HEK293 (cell line): ENCODE data around the gene ZSWIM1.

Experiments
- CTCF ChIA-PET: fragments of 350-600 bp; formaldehyde crosslinking; extraction: SDS; loops from one replicate; lab custom pipeline; 2021; ENCODE audit warnings: antibody characterized with exemption; lab: Yijun Ruan, JAX
- POLR2A ChIA-PET: fragments of 300-600 bp; formaldehyde crosslinking; extraction: SDS; loops from one replicate; lab custom pipeline; 2020; ENCODE audit warnings: antibody characterized with exemption, inconsistent platforms; lab: Yijun Ruan, JAX
- H3K27ac ChIP-seq: fragments of 200-500 bp; sonication (Bioruptor generic); 2 replicates; pipeline ENCODE4 v1.5.1; 2014; ENCODE audit warnings: low read depth, low read length, control low read depth, inconsistent platforms; ENCODE audit errors: extremely low read depth
- H3K36me3 ChIP-seq, 2 experiments: fragments of 200-500 bp in 1 of 2; sonication (Bioruptor generic) in 1 of 2; 1 replicate in 1 of 2; 2 replicates in 1 of 2; pipeline ENCODE4 v1.5.1; 2014 to 2017; ENCODE audit warnings: inconsistent platforms in 2 of 2, low read length in 2 of 2; ENCODE audit not compliant: control insufficient read depth in 2 of 2, insufficient read depth in 1 of 2
- H3K4me1 ChIP-seq: fragments of 200-500 bp; sonication (Bioruptor generic); 2 replicates; pipeline ENCODE4 v1.5.1; 2014; ENCODE audit warnings: mild to moderate bottlenecking, low read length, inconsistent platforms; ENCODE audit not compliant: control insufficient read depth, insufficient read depth
- H3K4me3 ChIP-seq: 2 replicates; pipeline ENCODE4 v1.5.1; 2011; ENCODE audit warnings: low read depth, mild to moderate bottlenecking, control low read depth, low read length, moderate library complexity
- H3K9me3 ChIP-seq: fragments of 200-500 bp; sonication (Bioruptor generic); 2 replicates; pipeline ENCODE4 v1.5.1; 2014; ENCODE audit warnings: low read depth, low read length, inconsistent platforms; ENCODE audit not compliant: control insufficient read depth, insufficient read depth
- GLIS1 ChIP-seq: fragments of 450-650 bp; formaldehyde crosslinking; IDR thresholded peaks from 2 replicates; pipeline ENCODE4 v1.5.1; 2016; ENCODE audit warnings: missing biosample characterization, missing genetic modification characterization
- SETDB1 ChIP-seq: IDR thresholded peaks from one replicate; pipeline ENCODE4 v1.6.1; 2017; ENCODE audit warnings: mild to moderate bottlenecking, low read length, moderate library complexity, mixed read lengths; ENCODE audit not compliant: insufficient read length
- SP2 ChIP-seq: fragments of 450-650 bp; formaldehyde crosslinking; IDR thresholded peaks from 2 replicates; pipeline ENCODE4 v1.5.1; 2016; ENCODE audit warnings: missing biosample characterization, missing genetic modification characterization
- ZBTB20 ChIP-seq: fragments of 450-650 bp; formaldehyde crosslinking; IDR thresholded peaks from 2 replicates; pipeline ENCODE4 v1.5.1; 2016; ENCODE audit warnings: missing biosample characterization, missing genetic modification characterization
- ZNF202 ChIP-seq: fragments of 450-650 bp; formaldehyde crosslinking; IDR thresholded peaks from 2 replicates; pipeline ENCODE4 v1.5.1; 2016; ENCODE audit warnings: missing biosample characterization, missing genetic modification characterization, borderline replicate concordance
- ZNF24 ChIP-seq: fragments of 450-650 bp; formaldehyde crosslinking; IDR thresholded peaks from 2 replicates; pipeline ENCODE4 v1.5.1; 2016; ENCODE audit warnings: missing biosample characterization, missing genetic modification characterization
- ZNF391 ChIP-seq: fragments of 450-650 bp; formaldehyde crosslinking; IDR thresholded peaks from 2 replicates; pipeline ENCODE4 v1.5.1; 2016; ENCODE audit warnings: low read depth, missing biosample characterization, missing genetic modification characterization, borderline replicate concordance
- ZNF510 ChIP-seq: fragments of 450-650 bp; formaldehyde crosslinking; IDR thresholded peaks from 2 replicates; pipeline ENCODE4 v1.5.1; 2018; ENCODE audit warnings: mild to moderate bottlenecking, missing genetic modification characterization, missing biosample characterization; ENCODE audit not compliant: insufficient replicate concordance
- ZNF560 ChIP-seq: fragments of 450-650 bp; formaldehyde crosslinking; IDR thresholded peaks from 2 replicates; pipeline ENCODE4 v1.5.1; 2017; ENCODE audit warnings: missing biosample characterization, missing genetic modification characterization, borderline replicate concordance
- ZNF76 ChIP-seq: fragments of 450-650 bp; formaldehyde crosslinking; IDR thresholded peaks from 2 replicates; pipeline ENCODE4; 2016; ENCODE audit warnings: low read depth, missing biosample characterization, missing genetic modification characterization, borderline replicate concordance
- ZNF785 ChIP-seq: fragments of 450-650 bp; formaldehyde crosslinking; IDR thresholded peaks from 2 replicates; pipeline ENCODE4 v1.5.1; 2016; ENCODE audit warnings: missing biosample characterization, missing genetic modification characterization
- TF ChIP-seq, protein P1 (sequence below): fragments of 450-650 bp; formaldehyde crosslinking; IDR thresholded peaks from 2 replicates; pipeline ENCODE4 v1.5.1; 2016; ENCODE audit warnings: missing biosample characterization, missing genetic modification characterization
- TF ChIP-seq, protein P2 (sequence below): fragments of 450-650 bp; formaldehyde crosslinking; conservative IDR thresholded peaks from 2 replicates; pipeline ENCODE4 v1.5.1; 2016; ENCODE audit warnings: low read depth, missing biosample characterization, missing genetic modification characterization
- TF ChIP-seq, protein P3 (sequence below): fragments of 450-650 bp; formaldehyde crosslinking; IDR thresholded peaks from 2 replicates; pipeline ENCODE4 v1.5.1; 2016; ENCODE audit warnings: missing biosample characterization, missing genetic modification characterization
- TF ChIP-seq, protein P4 (sequence below): fragments of 450-650 bp; formaldehyde crosslinking; IDR thresholded peaks from 2 replicates; pipeline ENCODE4 v1.5.1; 2016; ENCODE audit warnings: missing biosample characterization, missing genetic modification characterization

Gene ZSWIM1

DNA sequence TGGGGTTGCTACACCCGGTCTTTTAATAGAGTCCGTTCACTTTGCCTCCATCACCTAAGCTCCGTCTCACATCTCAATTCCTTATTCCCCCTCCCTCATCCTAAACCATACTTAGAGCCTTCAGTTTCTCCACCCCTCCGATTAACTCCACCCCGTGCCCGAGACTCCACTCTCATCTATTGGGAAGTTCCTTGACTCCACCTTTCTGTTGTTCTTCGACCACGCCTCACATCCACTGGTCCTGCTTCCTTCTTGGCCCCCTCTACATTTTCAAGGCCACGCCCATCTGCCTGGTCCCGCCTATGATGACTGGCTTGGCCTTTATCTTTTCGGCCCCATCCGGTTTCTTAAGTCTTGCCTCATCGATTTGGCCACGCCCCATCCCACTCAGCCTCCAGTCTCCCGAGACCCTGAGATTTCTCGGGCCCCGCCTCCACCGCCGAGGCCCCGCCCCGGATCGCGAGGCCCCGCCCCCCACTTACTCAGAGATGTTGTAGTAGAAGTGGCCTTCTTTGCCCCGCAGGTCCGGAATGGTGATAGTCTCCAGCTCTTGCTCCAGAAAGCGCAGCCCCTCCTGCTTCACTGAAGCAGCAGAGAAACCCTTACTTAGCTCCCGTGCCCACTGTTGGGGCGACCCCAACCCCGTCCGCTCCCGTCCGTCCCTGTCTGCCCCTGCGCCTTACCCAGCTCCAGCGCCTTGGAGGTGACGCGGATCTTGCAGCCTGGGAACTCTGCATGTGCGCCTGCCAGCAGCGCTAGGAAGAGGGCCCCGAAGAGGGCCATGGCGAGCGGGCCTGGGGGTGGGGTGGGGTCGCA, 29.9 kb downstream of the ZSWIM1 start (continued):
- TF ChIP-seq GLIS1 (tag by site-specific recombination), result 0 out of 2 replicates have a peak, but pooled peaks have one; percentile 15
- no peak for TF ChIP-seq ZNF391 (tag by site-specific recombination)

DNA sequence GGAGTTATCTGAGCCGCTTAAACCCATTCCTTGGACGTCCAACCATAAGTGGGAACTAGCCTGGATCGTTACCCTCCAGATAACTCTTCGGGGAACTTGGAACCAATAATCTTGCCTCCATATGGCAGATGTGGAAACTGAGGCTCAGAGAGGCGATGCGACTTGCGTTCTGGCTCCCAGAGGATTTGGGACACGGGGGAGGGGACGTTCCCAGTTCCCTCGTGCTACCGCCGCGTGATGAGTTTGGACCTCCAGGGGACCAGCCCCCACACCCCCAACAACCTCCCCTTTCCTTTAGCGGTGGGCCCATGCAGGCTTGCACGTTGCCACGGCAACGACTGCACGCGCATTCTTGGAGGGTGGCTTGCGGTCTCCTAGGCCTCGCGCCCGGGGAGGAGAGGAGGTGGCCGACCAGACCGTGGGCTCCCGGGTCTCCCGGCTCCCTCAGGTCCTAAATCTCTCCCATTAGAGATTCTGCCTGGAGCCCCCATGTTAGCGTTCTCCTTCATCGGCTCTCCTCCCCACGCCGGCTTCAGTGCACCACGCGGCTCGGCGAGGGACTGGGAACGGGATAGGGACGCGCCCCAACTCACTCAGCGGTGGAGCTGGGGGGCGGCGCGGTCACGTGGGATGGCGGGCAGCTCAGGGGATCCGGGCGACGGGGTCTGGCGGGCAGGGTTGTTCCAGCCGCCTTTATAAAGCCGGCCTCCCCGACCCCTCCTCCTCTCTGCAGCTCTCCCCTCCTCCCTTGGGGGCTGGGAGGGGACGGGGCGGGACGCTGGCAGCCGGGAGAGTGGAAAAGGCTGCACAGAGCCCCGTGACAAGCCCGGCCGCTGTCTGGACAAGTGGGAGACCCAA, 30.7 kb downstream of the ZSWIM1 start, which contains the start of gene PLTP:
Gene PLTP, minus strand, starts transcription at position 670 of the 858 bp plus-strand sequence. CDS start 703 bp downstream, outside the sequence.
- no peak for TF ChIP-seq ZNF24 (tag by site-specific recombination)
- TF ChIP-seq SP2 (tag by site-specific recombination), result peak; percentile 21; the same call in 1 of the 2 replicates
- ChIA-PET POLR2A (interaction anchor here (0.9 to 1.5 kb wide), 3 partner anchors 12 to 29 kb away, joined by 3 to 8 read pairs (median 3); partner anchors contain the start of gene PCIF1), CTCF (no interaction called here)
- Histone ChIP-seq H3K4me1 (no peaks in the 10 kb centered on the region), H3K36me3 (no peaks in the 10 kb centered on the region), H3K9me3 (no peaks in the 10 kb centered on the region), H3K4me3 (no peak within 1 kb of the TSS), H3K27ac (no peak within 1 kb of the TSS)

DNA sequence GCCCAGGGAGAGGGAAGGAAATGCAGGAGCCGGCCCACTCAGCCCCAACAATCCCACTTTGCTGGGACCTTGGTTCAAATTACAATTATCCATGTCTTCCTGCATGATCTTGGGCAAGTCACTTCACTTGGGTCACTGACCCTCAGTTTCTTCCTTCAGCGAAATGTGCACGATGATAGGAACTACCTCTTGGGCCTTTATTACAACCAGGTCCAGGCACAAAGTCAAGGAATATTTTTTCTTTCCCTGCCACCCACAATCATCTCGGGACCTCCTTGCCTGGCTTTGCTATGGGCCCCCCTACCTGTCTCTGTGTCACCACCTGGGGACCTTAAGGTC, 31.3 kb downstream of the ZSWIM1 start:
- Histone ChIP-seq H3K4me3 (no peak overlapping the region), H3K36me3 (no peaks in the 10 kb centered on the region), H3K9me3 (no peaks in the 10 kb centered on the region), H3K4me1 (no peaks in the 10 kb centered on the region), H3K27ac (no peak overlapping the region)
- ChIA-PET CTCF (no interaction called here), POLR2A (no interaction called here)
- TF ChIP-seq ZNF391 (tag by site-specific recombination) (no peak), ZNF76 (tag by site-specific recombination) (no peak), ZNF560 (tag by site-specific recombination) (no peak), ZBTB20 (tag by site-specific recombination) (no peak), ZNF510 (tag by site-specific recombination) (no peak), ZNF202 (tag by site-specific recombination) (no peak), ZNF785 (tag by site-specific recombination) (no peak), SETDB1 (no peak)
- TF ChIP-seq, protein P1, sequence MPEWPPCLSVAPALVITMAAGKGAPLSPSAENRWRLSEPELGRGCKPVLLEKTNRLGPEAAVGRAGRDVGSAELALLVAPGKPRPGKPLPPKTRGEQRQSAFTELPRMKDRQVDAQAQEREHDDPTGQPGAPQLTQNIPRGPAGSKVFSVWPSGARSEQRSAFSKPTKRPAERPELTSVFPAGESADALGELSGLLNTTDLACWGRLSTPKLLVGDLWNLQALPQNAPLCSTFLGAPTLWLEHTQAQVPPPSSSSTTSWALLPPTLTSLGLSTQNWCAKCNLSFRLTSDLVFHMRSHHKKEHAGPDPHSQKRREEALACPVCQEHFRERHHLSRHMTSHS (tag by site-specific recombination), result no peak
- TF ChIP-seq, protein P2, sequence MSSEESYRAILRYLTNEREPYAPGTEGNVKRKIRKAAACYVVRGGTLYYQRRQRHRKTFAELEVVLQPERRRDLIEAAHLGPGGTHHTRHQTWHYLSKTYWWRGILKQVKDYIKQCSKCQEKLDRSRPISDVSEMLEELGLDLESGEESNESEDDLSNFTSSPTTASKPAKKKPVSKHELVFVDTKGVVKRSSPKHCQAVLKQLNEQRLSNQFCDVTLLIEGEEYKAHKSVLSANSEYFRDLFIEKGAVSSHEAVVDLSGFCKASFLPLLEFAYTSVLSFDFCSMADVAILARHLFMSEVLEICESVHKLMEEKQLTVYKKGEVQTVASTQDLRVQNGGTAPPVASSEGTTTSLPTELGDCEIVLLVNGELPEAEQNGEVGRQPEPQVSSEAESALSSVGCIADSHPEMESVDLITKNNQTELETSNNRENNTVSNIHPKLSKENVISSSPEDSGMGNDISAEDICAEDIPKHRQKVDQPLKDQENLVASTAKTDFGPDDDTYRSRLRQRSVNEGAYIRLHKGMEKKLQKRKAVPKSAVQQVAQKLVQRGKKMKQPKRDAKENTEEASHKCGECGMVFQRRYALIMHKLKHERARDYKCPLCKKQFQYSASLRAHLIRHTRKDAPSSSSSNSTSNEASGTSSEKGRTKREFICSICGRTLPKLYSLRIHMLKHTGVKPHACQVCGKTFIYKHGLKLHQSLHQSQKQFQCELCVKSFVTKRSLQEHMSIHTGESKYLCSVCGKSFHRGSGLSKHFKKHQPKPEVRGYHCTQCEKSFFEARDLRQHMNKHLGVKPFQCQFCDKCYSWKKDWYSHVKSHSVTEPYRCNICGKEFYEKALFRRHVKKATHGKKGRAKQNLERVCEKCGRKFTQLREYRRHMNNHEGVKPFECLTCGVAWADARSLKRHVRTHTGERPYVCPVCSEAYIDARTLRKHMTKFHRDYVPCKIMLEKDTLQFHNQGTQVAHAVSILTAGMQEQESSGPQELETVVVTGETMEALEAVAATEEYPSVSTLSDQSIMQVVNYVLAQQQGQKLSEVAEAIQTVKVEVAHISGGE (tag by site-specific recombination), result no peak
- TF ChIP-seq, protein P3, sequence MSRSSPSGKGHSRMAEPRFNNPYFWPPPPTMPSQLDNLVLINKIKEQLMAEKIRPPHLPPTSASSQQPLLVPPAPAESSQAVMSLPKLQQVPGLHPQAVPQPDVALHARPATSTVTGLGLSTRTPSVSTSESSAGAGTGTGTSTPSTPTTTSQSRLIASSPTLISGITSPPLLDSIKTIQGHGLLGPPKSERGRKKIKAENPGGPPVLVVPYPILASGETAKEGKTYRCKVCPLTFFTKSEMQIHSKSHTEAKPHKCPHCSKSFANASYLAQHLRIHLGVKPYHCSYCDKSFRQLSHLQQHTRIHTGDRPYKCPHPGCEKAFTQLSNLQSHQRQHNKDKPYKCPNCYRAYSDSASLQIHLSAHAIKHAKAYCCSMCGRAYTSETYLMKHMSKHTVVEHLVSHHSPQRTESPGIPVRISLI (tag by site-specific recombination), result no peak
- TF ChIP-seq, protein P4, sequence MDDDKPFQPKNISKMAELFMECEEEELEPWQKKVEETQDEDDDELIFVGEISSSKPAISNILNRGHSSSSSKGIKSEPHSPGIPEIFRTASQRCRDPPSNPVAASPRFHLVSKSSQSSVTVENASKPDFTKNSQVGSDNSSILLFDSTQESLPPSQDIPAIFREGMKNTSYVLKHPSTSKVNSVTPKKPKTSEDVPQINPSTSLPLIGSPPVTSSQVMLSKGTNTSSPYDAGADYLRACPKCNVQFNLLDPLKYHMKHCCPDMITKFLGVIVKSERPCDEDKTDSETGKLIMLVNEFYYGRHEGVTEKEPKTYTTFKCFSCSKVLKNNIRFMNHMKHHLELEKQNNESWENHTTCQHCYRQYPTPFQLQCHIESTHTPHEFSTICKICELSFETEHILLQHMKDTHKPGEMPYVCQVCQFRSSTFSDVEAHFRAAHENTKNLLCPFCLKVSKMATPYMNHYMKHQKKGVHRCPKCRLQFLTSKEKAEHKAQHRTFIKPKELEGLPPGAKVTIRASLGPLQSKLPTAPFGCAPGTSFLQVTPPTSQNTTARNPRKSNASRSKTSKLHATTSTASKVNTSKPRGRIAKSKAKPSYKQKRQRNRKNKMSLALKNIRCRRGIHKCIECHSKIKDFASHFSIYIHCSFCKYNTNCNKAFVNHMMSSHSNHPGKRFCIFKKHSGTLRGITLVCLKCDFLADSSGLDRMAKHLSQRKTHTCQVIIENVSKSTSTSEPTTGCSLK (tag by site-specific recombination), result no peak
